Body of pancreas (tissue), 4 donors: ENCODE data around the gene STYX.

ENCODE experiments used
- CTCF ChIP-seq, 7 experiments: fragments of 450-650 bp in 4 of 7; fragments of 200-600 bp in 3 of 7; sonication (generic) in 3 of 7; IDR thresholded peaks; one replicate each; pipeline ENCODE4 v1.5.1; 2016 to 2019; ENCODE audit warnings: antibody characterized with exemption in 7 of 7
- POLR2A ChIP-seq, 3 donors: fragments of 450-650 bp; IDR thresholded peaks; one replicate each; pipeline ENCODE4 v1.6.1; 2016; ENCODE audit warnings: antibody characterized with exemption in 3 of 3, mild to moderate bottlenecking in 2 of 3

DNA sequence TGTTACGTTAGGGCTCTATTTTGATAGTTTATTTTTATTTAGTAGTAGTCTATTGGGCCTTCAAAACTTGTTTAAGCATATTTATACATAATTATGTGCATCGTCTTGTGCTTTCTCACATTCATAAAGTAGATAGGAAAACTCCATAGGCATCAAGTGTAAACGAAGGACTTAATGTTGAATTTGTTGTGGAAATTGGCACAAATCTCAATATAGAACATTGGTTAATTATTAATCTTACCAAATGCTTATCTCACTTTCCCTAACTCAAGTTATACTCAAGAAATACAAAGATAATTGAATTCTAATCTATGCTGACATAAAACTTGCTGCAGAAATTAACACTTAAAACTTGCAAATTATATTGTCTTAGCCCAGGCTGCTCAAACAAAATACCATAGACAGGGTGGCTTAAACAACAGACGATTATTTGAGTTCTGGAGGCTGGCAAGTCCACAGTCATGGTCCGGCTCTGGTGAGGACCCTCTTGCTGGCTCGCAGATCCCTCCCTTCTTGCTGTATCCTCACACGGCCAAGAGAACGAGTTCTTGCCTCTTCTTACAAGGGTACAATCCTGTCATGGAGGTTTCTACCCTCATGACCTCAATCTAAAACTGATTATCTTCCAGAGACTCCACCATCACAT, 18.8 kb downstream of the STYX start:
- TF ChIP-seq CTCF (IDR thresholded peaks at IDR 0.05), result no peak
- no peak for TF ChIP-seq POLR2A (IDR thresholded peaks at IDR 0.05)
